HepG2 (cell line): ENCODE data around the gene CACNA1H. TPM values are rescaled to one million over a fixed set of nuclear protein-coding genes. Genes with fewer than 3 reads are reported as not detected.

ENCODE experiments used
- ATAC-seq: fragments of 200-7000 bp; cut with Tn5 transposase; 3 replicates; pipeline ENCODE4 v1.9.1; 2020; ENCODE audit warnings: mild to moderate bottlenecking, moderate library complexity
- BruUV-seq: library from RNA; stranded (reverse); fragments of 400-500 nt; replicated peaks from 2 replicates; lab custom pipeline; 2021; lab: Mats Ljungman, UMichigan
- CTCF ChIA-PET: fragments of 300-600 bp; formaldehyde crosslinking; extraction: SDS; loops from one replicate; lab custom pipeline; 2021; ENCODE audit warnings: low total read pairs, inconsistent platforms, low intra/inter-chr PET ratio; lab: Yijun Ruan, JAX
- POLR2A ChIA-PET: fragments of 350-600 bp; sonication (Branson Sonifier 250); formaldehyde crosslinking; loops from one replicate; lab custom pipeline; 2020; ENCODE audit warnings: antibody characterized with exemption, inconsistent platforms; lab: Yijun Ruan, JAX
- DNase-seq: peaks from one replicate; pipeline ENCODE4 v3.0.0-alpha.2; 2015; ENCODE audit warnings: low spot score
- FAIRE-seq: peaks from 3 replicates; lab custom pipeline; 2011; peaks lifted over from hg19 to GRCh38; lab: Jason Lieb, UNC
- H2AFZ ChIP-seq: one replicate; pipeline ENCODE4 v1.6.1; 2011; ENCODE audit warnings: low read length, inconsistent platforms
- H3K27ac ChIP-seq: fragments of 300-600 bp; 3 replicates; pipeline ENCODE4 v1.8.0; 2011; ENCODE audit warnings: mixed run types, mild to moderate bottlenecking, mixed read lengths, low read length, inconsistent platforms; ENCODE audit not compliant: insufficient read depth; ENCODE audit errors: extremely low read length
- H3K27me3 ChIP-seq, 2 experiments: fragments of 200-600 bp in 1 of 2; 2 replicates in 1 of 2; 3 replicates in 1 of 2; pipeline versions ENCODE4 v1.6.0 to v1.8.0; 2011; ENCODE audit warnings: low read length in 2 of 2, mild to moderate bottlenecking in 2 of 2, moderate library complexity in 2 of 2, inconsistent platforms in 1 of 2; ENCODE audit not compliant: insufficient read depth in 2 of 2, control insufficient read depth in 1 of 2
- H3K36me3 ChIP-seq, 2 experiments: fragments of 200-600 bp in 1 of 2; replicated peaks in 1 of 2; 2 replicates in 1 of 2; 3 replicates in 1 of 2; pipeline versions ENCODE4 v1.5.1 to v1.8.0; 2011; ENCODE audit warnings: low read length in 2 of 2, inconsistent platforms in 1 of 2; ENCODE audit not compliant: insufficient read depth in 2 of 2, control insufficient read depth in 1 of 2
- H3K4me1 ChIP-seq: 2 replicates; pipeline ENCODE4 v1.5.1; 2012; ENCODE audit warnings: low read length, inconsistent platforms; ENCODE audit not compliant: insufficient read depth
- H3K4me2 ChIP-seq: 2 replicates; pipeline ENCODE4 v1.6.0; 2011; ENCODE audit warnings: low read depth, low read length, inconsistent platforms
- H3K4me3 ChIP-seq, 3 experiments: fragments of 200-600 bp in 1 of 3; sonication (generic), shearing (Covaris generic) in 1 of 3; replicated peaks in 1 of 3; 2 replicates each; pipeline ENCODE4 v1.5.1; 2011 to 2016; ENCODE audit warnings: low read length in 3 of 3, inconsistent platforms in 2 of 3, low read depth in 2 of 3, mild to moderate bottlenecking in 2 of 3, control low read depth in 1 of 3, mixed read lengths in 1 of 3; ENCODE audit not compliant: insufficient read depth in 1 of 3
- H3K79me2 ChIP-seq: one replicate; pipeline ENCODE4 v1.6.1; 2011; ENCODE audit warnings: low read length, inconsistent platforms; ENCODE audit not compliant: insufficient read depth
- H3K9ac ChIP-seq: 2 replicates; pipeline ENCODE4 v1.6.0; 2011; ENCODE audit warnings: mild to moderate bottlenecking, low read depth, low read length, inconsistent platforms; ENCODE audit not compliant: insufficient read depth
- H3K9me3 ChIP-seq: 2 replicates; pipeline ENCODE4 v1.5.1; 2012; ENCODE audit warnings: mild to moderate bottlenecking, low read length
- H4K20me1 ChIP-seq: 2 replicates; pipeline ENCODE4 v1.6.0; 2011; ENCODE audit warnings: inconsistent platforms, mild to moderate bottlenecking, low read length, moderate library complexity; ENCODE audit not compliant: insufficient read depth
- ADNP ChIP-seq: sonication (generic); formaldehyde crosslinking; IDR thresholded peaks from 2 replicates; pipeline ENCODE4 v1.4.0; 2020; ENCODE audit warnings: missing genetic modification reagents
- CBX2 ChIP-seq, 2 experiments: fragments of 200-600 bp in 1 of 2; sonication (generic); formaldehyde crosslinking in 1 of 2; IDR thresholded peaks; 2 replicates each; pipeline versions ENCODE4 v1.7.0 to v1.8.1; 2018 to 2022; ENCODE audit warnings: low read depth in 2 of 2, low read length in 1 of 2, mild to moderate bottlenecking in 1 of 2, missing genetic modification reagents in 1 of 2
- HHEX ChIP-seq: IDR thresholded peaks from 2 replicates; pipeline ENCODE4 v1.6.1; 2016; ENCODE audit warnings: control low read depth
- MEF2D ChIP-seq: sonication (generic); formaldehyde crosslinking; IDR thresholded peaks from 2 replicates; pipeline ENCODE4 v1.5.1; 2020; ENCODE audit warnings: mild to moderate bottlenecking, missing genetic modification reagents
- MLLT10 ChIP-seq: sonication (generic); formaldehyde crosslinking; IDR thresholded peaks from 2 replicates; pipeline ENCODE4 v1.4.0; 2020; ENCODE audit warnings: missing genetic modification reagents
- NFE2L2 ChIP-seq: fragments of 150-350 bp; IDR thresholded peaks from 2 replicates; pipeline ENCODE4 v1.6.1; 2014; ENCODE audit warnings: low read length
- POLR2AphosphoS5 ChIP-seq: IDR thresholded peaks from 2 replicates; pipeline ENCODE4 v1.6.1; 2012; ENCODE audit warnings: low read depth, low read length
- RAD21 ChIP-seq: fragments of 450-650 bp; formaldehyde crosslinking; IDR thresholded peaks from 2 replicates; pipeline ENCODE4 v1.5.0; 2020; ENCODE audit warnings: mild to moderate bottlenecking
- SP4 ChIP-seq: sonication (generic); formaldehyde crosslinking; IDR thresholded peaks from 2 replicates; pipeline ENCODE4 v1.8.1; 2023; ENCODE audit warnings: mild to moderate bottlenecking, missing genetic modification reagents
- TEAD3 ChIP-seq: optimal IDR thresholded peaks from 2 replicates; pipeline ENCODE3; 2016; ENCODE audit warnings: borderline replicate concordance
- TP53 ChIP-seq: sonication (generic); formaldehyde crosslinking; conservative IDR thresholded peaks from 2 replicates; pipeline ENCODE4 v1.4.0; 2020; ENCODE audit warnings: missing genetic modification reagents
- TSC22D2 ChIP-seq: sonication (generic); formaldehyde crosslinking; IDR thresholded peaks from 2 replicates; pipeline ENCODE4 v1.5.1; 2020; ENCODE audit warnings: missing genetic modification reagents, mild to moderate bottlenecking, borderline replicate concordance
- ZNF317 ChIP-seq: sonication (generic); formaldehyde crosslinking; IDR thresholded peaks from 2 replicates; pipeline ENCODE4 v1.5.0; 2020; ENCODE audit warnings: mild to moderate bottlenecking, missing genetic modification reagents
- ZNF343 ChIP-seq: sonication (generic); formaldehyde crosslinking; IDR thresholded peaks from 2 replicates; pipeline ENCODE4 v1.4.0; 2020; ENCODE audit warnings: mild to moderate bottlenecking, missing genetic modification reagents
- ZNF550 ChIP-seq: sonication (generic); formaldehyde crosslinking; IDR thresholded peaks from 2 replicates; pipeline ENCODE4 v1.4.0; 2020; ENCODE audit warnings: mild to moderate bottlenecking, missing genetic modification reagents, borderline replicate concordance
- ZNF879 ChIP-seq: sonication (generic); formaldehyde crosslinking; IDR thresholded peaks from 2 replicates; pipeline ENCODE4 v1.8.1; 2023; ENCODE audit warnings: missing genetic modification reagents
- WGBS: methylation state at CpG from one replicate; pipeline ENCODE4 v1.1.6; 2017; ENCODE audit warnings: low lambda C conversion rate; 5-methylcytosine and 5-hydroxymethylcytosine counted together
- in situ Hi-C: cut with HindIII; loops from 2 replicates; pipeline ENCODE4 v1.10.0; 2017; ENCODE audit warnings: low pct_unique_long_range_greater_than_20kb; ENCODE audit not compliant: extremely low pct_ligation_motif_present
- intact Hi-C: fragments of 100-400 bp; cut with micrococcal nuclease; formaldehyde crosslinking; loops from one replicate; pipeline ENCODE4 v1.10.0; 2022; ENCODE audit not compliant: unreplicated experiment
- polyA plus RNA-seq, 8 experiments: library from polyadenylated mRNA; depleted of rRNA in 3 of 8; stranded (reverse) in 7 of 8; unstranded in 1 of 8; fragments of >200 nt; fragmentation: Illumina TruSeq in 4 of 8; extraction: Trizol in 4 of 8; gene quantifications; 2 replicates each; pipeline versions ENCODE4 v1.2.1 to v1.2.3, GENCODE V29; 2011 to 2016; ENCODE audit warnings: low read depth in 4 of 8, missing spikeins in 1 of 8, mixed read lengths in 1 of 8; ENCODE audit not compliant: insufficient read depth in 1 of 8
- total RNA-seq, 5 experiments: library from RNA; depleted of rRNA; stranded (reverse); fragments of >200 nt; fragmentation: Illumina TruSeq; extraction: Trizol; gene quantifications; 2 replicates each; pipeline ENCODE4 v1.2.3, GENCODE V29; 2016; ENCODE audit warnings: low read depth in 1 of 5
- TF ChIP-seq, protein P1 (sequence below): sonication (generic); formaldehyde crosslinking; IDR thresholded peaks from 2 replicates; pipeline ENCODE4 v1.4.0; 2020; ENCODE audit warnings: missing genetic modification reagents
- TF ChIP-seq, protein P2 (sequence below): sonication (generic); formaldehyde crosslinking; IDR thresholded peaks from 2 replicates; pipeline ENCODE4 v1.5.0; 2020; ENCODE audit warnings: missing genetic modification reagents
- TF ChIP-seq, protein P3 (sequence below): sonication (generic); formaldehyde crosslinking; IDR thresholded peaks from 2 replicates; pipeline ENCODE4 v1.4.0; 2020; ENCODE audit warnings: mild to moderate bottlenecking, missing genetic modification reagents, borderline replicate concordance

The CACNA1H gene
- total and polyA plus RNA-seq, 2 of the 13 experiments (the other 11 are each of a cell fraction or from before 2014, with no cell fraction given), result 0.40 to 1.8 TPM

DNA sequence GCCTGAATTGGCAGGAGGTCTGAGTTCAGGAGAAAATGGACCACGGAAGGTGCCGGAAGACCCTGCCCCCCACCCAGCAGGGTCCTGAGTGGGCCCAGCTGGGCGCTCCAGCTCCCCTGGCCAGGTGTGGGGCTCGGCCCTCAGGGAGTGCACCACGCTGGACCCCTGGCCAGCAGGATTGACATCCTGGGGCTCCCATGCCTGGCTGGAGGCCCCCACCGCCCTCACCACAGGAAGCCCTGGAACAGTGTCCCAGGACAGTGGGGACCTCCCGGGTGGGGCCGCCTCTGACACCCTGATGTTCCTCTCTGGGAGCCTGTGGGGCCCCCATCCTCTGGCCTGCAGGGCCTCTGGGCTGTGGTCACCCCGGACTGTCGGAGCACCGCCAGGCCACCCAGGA, 28.1 kb upstream of the CACNA1H start:
- intact Hi-C loops, result no loop called here
- Histone ChIP-seq H3K27me3 (peaks cover 22 to 83% of the 10 kb centered on the region in 2 experiments; a peak in 4 of 5 replicates), H3K36me3 (no peaks in the 10 kb centered on the region), H4K20me1 (0 out of 2 replicates have a peak, but pooled peaks cover 3% of the 10 kb centered on the region), H3K4me3 (no peak overlapping the region), H3K4me2 (no peak overlapping the region), H2AFZ (no peak overlapping the region), H3K9me3 (no peaks in the 10 kb centered on the region), H3K27ac (no peak overlapping the region), H3K4me1 (no peaks in the 10 kb centered on the region), H3K9ac (no peak overlapping the region), H3K79me2 (no peaks in the 10 kb centered on the region)
- no peak for FAIRE-seq
- POLR2A ChIA-PET, result no interaction called here
- DNase-seq, result no peak
- TF ChIP-seq RAD21 (no peak), TEAD3 (CRISPR knock-in tag) (no peak), ZNF550 (CRISPR knock-in tag) (no peak), ADNP (CRISPR knock-in tag) (no peak), SP4 (no peak), ZNF343 (CRISPR knock-in tag) (no peak), NFE2L2 (no peak), ZNF317 (CRISPR knock-in tag) (no peak), HHEX (no peak), POLR2AphosphoS5 (no peak), CBX2 (IDR thresholded peaks at IDR 0.05; ENCODE audit: low read depth, low read length) (no peak), CBX2 (CRISPR knock-in tag; IDR thresholded peaks at IDR 0.05; ENCODE audit: low read depth) (no peak), ZNF879 (CRISPR knock-in tag) (no peak), MEF2D (CRISPR knock-in tag) (no peak), TP53 (CRISPR knock-in tag) (no peak), MLLT10 (CRISPR knock-in tag) (no peak), TSC22D2 (CRISPR knock-in tag) (no peak)
- TF ChIP-seq, protein P1, sequence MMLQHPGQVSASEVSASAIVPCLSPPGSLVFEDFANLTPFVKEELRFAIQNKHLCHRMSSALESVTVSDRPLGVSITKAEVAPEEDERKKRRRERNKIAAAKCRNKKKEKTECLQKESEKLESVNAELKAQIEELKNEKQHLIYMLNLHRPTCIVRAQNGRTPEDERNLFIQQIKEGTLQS (CRISPR knock-in tag), result no peak
- TF ChIP-seq, protein P2, sequence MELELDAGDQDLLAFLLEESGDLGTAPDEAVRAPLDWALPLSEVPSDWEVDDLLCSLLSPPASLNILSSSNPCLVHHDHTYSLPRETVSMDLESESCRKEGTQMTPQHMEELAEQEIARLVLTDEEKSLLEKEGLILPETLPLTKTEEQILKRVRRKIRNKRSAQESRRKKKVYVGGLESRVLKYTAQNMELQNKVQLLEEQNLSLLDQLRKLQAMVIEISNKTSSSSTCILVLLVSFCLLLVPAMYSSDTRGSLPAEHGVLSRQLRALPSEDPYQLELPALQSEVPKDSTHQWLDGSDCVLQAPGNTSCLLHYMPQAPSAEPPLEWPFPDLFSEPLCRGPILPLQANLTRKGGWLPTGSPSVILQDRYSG (CRISPR knock-in tag), result no peak
- TF ChIP-seq, protein P3, sequence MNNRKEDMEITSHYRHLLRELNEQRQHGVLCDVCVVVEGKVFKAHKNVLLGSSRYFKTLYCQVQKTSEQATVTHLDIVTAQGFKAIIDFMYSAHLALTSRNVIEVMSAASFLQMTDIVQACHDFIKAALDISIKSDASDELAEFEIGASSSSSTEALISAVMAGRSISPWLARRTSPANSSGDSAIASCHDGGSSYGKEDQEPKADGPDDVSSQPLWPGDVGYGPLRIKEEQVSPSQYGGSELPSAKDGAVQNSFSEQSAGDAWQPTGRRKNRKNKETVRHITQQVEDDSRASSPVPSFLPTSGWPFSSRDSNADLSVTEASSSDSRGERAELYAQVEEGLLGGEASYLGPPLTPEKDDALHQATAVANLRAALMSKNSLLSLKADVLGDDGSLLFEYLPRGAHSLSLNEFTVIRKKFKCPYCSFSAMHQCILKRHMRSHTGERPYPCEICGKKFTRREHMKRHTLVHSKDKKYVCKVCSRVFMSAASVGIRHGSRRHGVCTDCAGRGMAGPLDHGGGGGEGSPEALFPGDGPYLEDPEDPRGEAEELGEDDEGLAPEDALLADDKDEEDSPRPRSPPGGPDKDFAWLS (CRISPR knock-in tag), result no peak
- no peak for ATAC-seq
- BruUV-seq, result no TSS peak
- in situ Hi-C loops, result no loop called here
- CTCF ChIA-PET, result no interaction called here
- WGBS, result no CpG with 5 or more reads among the region's 11 CpGs
